ENCODE data around the gene TAF11L3. TPM values are rescaled to one million over a fixed set of nuclear protein-coding genes. Genes with fewer than 3 reads are reported as not detected.
"Not testable (repeated sequence)": the region's sequence is repeated elsewhere in the genome, so short reads cannot be mapped to it uniquely, and the experiment has no call there.

The TAF11L3 gene
- not detected in 3 replicates for total RNA-seq (2021)
- Bru-seq, nascent RNA = not detected
- long read RNA-seq, experiment 1 = 0 reads
- long read RNA-seq, experiment 2 = 0 reads
- long read RNA-seq, experiment 3 = 0 reads

DNA sequence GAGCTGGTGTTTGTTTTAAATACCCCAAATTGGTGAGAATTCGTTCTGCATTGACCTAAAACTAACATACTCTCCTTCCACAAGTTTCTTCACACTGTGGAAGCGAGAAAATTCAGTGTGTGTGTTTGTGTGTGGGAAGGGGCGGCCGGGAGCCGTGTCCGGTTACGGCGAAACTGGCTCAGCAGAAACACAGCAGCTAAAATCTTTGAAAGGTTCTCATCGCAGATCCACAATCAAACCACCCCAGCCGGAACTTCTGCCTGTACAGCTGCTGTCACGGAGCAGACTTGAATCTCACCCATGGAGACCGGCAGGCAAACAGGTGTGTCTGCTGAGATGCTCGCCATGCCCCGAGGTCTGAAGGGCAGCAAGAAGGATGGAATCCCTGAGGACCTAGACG is at the start of gene TAF11L3:
TAF11L3 (plus strand) TSS at position 301 of the 400 bp plus-strand sequence.
- DNase-seq (ENCODE audit: low spot score); H3K4me3 Mint-ChIP-seq; ATAC-seq; CTCF ChIA-PET; H3K27me3 Mint-ChIP-seq (ENCODE audit: low read depth); H3K36me3 Mint-ChIP-seq; POLR2A ChIA-PET; H3K27ac Mint-ChIP-seq; H3K9me3 Mint-ChIP-seq; H3K4me1 Mint-ChIP-seq: not testable (repeated sequence)

DNA sequence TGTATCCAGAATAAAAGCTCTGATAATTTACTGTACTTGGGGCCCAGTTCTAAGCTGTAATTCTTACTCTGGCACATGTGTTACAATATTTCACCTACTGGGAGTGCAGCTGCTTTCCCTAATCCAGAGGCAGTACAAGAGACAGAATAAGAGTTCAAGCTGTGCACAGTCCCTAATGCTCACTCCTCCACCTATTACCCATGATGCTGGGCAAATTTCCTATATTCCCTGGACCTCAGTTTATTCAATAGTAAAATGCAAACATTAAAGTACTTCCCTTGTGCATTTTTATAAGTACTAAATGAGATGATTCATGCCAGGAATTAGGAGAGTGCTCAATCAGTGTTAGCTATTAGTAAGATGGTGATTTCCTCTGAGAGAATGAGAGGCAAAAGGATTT is 48.1 kb upstream of the TAF11L3 start:
- DNase-seq (ENCODE audit: low spot score) (no peak), ATAC-seq (no peak)
- Mint-ChIP-seq H3K4me1 (no peaks in the 10 kb centered on the region), H3K27ac (no peak overlapping the region), H3K36me3 (no peaks in the 10 kb centered on the region), H3K9me3 (no peaks in the 10 kb centered on the region), H3K27me3 (ENCODE audit: low read depth) (no peaks in the 10 kb centered on the region), H3K4me3 (no peak overlapping the region)
- TF ChIP-seq RORB (CRISPR knock-in tag; IDR thresholded peaks at IDR 0.05) = no peak
- CTCF ChIA-PET = interaction anchor here (0.9 kb wide), 1 partner anchor 254 kb away, joined by 3 read pairs; no protein-coding TSS in a partner anchor
- POLR2A ChIA-PET = no interaction called here

DNA sequence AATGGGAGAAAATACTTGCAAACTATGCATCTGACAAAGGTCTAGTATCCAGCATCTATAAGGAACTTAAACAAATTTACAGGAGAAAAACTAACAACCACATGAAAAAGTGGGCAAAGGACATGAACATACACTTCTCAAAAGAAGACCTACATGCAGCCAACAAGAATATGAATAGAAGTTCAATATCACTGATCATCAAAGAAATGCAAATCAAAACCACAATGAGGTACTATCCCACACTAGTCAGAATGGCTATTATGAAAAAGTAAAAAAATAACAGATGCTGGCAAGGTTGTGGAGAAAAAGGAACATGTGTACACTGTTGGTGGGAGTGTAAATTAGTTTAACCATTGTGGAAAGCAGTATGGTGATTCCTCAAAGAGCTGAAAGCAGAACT is 43.1 kb upstream of the TAF11L3 start:
- H3K36me3 Mint-ChIP-seq; H3K27me3 Mint-ChIP-seq (ENCODE audit: low read depth); H3K9me3 Mint-ChIP-seq; CTCF ChIA-PET; H3K4me1 Mint-ChIP-seq; H3K4me3 Mint-ChIP-seq; H3K27ac Mint-ChIP-seq; DNase-seq (ENCODE audit: low spot score); ATAC-seq; POLR2A ChIA-PET: not testable (repeated sequence)

GRCh38 chr5:17477043-17477442 is 41.1 kb upstream of the TAF11L3 start:
- ChIA-PET CTCF (no interaction called here), POLR2A (no interaction called here)
- ATAC-seq = no peak
- Mint-ChIP-seq H3K4me3 (no peak overlapping the region), H3K27ac (no peak overlapping the region), H3K27me3 (ENCODE audit: low read depth) (no peaks in the 10 kb centered on the region), H3K4me1 (peaks cover 7% of the 10 kb centered on the region), H3K9me3 (no peaks in the 10 kb centered on the region), H3K36me3 (no peaks in the 10 kb centered on the region)
- DNase-seq (ENCODE audit: low spot score) = no peak
- TF ChIP-seq ZNF512 (CRISPR knock-in tag; IDR thresholded peaks at IDR 0.05; ENCODE audit: borderline replicate concordance) = no peak
- TF ChIP-seq GTF2I (CRISPR knock-in tag; conservative IDR thresholded peaks at IDR 0.05) = no peak
- no peak for TF ChIP-seq JUN (CRISPR knock-in tag; IDR thresholded peaks at IDR 0.05)
- TF ChIP-seq SOX15 (CRISPR knock-in tag; IDR thresholded peaks at IDR 0.05) = no peak
- no peak for TF ChIP-seq ZNF317 (CRISPR knock-in tag; IDR thresholded peaks at IDR 0.05; ENCODE audit: borderline replicate concordance, low read depth)
- TF ChIP-seq TEAD4 (CRISPR knock-in tag; IDR thresholded peaks at IDR 0.05) = no peak
- no peak for TF ChIP-seq SMAD3 (CRISPR knock-in tag; IDR thresholded peaks at IDR 0.05; ENCODE audit: borderline replicate concordance)
- TF ChIP-seq, protein P1, sequence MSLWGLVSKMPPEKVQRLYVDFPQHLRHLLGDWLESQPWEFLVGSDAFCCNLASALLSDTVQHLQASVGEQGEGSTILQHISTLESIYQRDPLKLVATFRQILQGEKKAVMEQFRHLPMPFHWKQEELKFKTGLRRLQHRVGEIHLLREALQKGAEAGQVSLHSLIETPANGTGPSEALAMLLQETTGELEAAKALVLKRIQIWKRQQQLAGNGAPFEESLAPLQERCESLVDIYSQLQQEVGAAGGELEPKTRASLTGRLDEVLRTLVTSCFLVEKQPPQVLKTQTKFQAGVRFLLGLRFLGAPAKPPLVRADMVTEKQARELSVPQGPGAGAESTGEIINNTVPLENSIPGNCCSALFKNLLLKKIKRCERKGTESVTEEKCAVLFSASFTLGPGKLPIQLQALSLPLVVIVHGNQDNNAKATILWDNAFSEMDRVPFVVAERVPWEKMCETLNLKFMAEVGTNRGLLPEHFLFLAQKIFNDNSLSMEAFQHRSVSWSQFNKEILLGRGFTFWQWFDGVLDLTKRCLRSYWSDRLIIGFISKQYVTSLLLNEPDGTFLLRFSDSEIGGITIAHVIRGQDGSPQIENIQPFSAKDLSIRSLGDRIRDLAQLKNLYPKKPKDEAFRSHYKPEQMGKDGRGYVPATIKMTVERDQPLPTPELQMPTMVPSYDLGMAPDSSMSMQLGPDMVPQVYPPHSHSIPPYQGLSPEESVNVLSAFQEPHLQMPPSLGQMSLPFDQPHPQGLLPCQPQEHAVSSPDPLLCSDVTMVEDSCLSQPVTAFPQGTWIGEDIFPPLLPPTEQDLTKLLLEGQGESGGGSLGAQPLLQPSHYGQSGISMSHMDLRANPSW (CRISPR knock-in tag; conservative IDR thresholded peaks at IDR 0.05; ENCODE audit: low read depth) = no peak
- TF ChIP-seq CREM (CRISPR knock-in tag; IDR thresholded peaks at IDR 0.05) = no peak
- no peak for TF ChIP-seq PRRX2 (CRISPR knock-in tag; IDR thresholded peaks at IDR 0.05)
- no peak for TF ChIP-seq TP53 (CRISPR knock-in tag; IDR thresholded peaks at IDR 0.05)
- TF ChIP-seq HMGA2 (CRISPR knock-in tag; IDR thresholded peaks at IDR 0.05) = no peak
- TF ChIP-seq ATF2 (CRISPR knock-in tag; IDR thresholded peaks at IDR 0.05; ENCODE audit: borderline replicate concordance, low read depth) = no peak
- TF ChIP-seq SP1 (CRISPR knock-in tag; conservative IDR thresholded peaks at IDR 0.05) = no peak
- no peak for TF ChIP-seq JAZF1 (CRISPR knock-in tag; IDR thresholded peaks at IDR 0.05)
- no peak for TF ChIP-seq CTCF (IDR thresholded peaks at IDR 0.05)
- TF ChIP-seq IRF1 (CRISPR knock-in tag; IDR thresholded peaks at IDR 0.05) = no peak
- TF ChIP-seq, protein P2, sequence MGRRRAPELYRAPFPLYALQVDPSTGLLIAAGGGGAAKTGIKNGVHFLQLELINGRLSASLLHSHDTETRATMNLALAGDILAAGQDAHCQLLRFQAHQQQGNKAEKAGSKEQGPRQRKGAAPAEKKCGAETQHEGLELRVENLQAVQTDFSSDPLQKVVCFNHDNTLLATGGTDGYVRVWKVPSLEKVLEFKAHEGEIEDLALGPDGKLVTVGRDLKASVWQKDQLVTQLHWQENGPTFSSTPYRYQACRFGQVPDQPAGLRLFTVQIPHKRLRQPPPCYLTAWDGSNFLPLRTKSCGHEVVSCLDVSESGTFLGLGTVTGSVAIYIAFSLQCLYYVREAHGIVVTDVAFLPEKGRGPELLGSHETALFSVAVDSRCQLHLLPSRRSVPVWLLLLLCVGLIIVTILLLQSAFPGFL (CRISPR knock-in tag; IDR thresholded peaks at IDR 0.05; ENCODE audit: borderline replicate concordance) = no peak
